PC-3 (cell line): ENCODE measurements around the gene LBX2.

ENCODE experiments used
- EZH2 ChIP-seq: fragments of 300-600 bp; sonication (generic); IDR thresholded peaks from one replicate; pipeline ENCODE4 v1.6.1; 2017; ENCODE audit warnings: antibody characterized with exemption, mild to moderate bottlenecking, low read length; ENCODE audit not compliant: unreplicated experiment
- EZH2phosphoT487 ChIP-seq: fragments of 300-600 bp; sonication (generic); IDR thresholded peaks from 2 replicates; pipeline ENCODE4 v1.6.1; 2018; ENCODE audit warnings: mild to moderate bottlenecking, antibody characterized with exemption, low read length, borderline replicate concordance
- TF ChIP-seq, protein P1 (sequence below): fragments of 300-600 bp; sonication (generic); conservative IDR thresholded peaks from 2 replicates; pipeline ENCODE4 v1.5.1; 2017; ENCODE audit warnings: antibody characterized with exemption, low read depth, mild to moderate bottlenecking, low read length

DNA sequence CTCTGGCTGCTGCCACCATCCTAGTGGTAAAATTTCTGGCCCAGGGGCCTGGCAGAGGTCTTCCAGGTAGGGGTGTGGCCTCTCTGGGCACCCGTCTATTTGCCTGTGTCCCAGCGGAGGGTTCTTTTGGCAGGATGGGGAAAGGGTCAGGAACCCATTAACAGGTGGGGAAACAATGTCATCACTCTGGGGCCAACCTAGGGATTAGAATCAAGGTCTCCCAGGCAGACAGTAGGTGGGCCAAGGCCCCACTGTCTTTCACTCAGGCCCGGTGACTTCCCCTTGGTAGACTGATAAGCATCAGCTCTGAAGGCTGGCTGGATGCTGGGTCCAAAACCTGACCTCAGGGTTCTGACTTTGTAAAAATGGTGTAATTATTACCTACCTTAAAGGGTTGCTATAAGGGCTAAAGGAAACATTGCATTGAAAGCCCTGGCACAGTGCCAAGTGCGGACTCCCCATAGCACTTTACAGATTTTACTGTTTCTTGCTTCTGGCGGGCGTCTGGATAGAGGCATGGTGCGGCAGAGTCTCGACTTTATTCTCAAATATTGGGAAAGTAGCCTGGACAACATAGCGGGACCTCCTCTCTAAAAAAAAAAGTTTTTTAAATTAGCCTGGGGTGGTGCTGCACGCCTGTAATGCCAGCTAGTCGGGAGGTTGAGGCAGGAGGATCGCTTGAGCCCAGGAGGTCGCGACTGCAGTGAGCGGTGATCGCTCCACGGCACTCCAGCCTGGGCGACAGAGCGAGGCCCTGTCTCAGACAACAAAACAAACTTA, 2.2 kb downstream of the LBX2 start:
- TF ChIP-seq, protein P1, sequence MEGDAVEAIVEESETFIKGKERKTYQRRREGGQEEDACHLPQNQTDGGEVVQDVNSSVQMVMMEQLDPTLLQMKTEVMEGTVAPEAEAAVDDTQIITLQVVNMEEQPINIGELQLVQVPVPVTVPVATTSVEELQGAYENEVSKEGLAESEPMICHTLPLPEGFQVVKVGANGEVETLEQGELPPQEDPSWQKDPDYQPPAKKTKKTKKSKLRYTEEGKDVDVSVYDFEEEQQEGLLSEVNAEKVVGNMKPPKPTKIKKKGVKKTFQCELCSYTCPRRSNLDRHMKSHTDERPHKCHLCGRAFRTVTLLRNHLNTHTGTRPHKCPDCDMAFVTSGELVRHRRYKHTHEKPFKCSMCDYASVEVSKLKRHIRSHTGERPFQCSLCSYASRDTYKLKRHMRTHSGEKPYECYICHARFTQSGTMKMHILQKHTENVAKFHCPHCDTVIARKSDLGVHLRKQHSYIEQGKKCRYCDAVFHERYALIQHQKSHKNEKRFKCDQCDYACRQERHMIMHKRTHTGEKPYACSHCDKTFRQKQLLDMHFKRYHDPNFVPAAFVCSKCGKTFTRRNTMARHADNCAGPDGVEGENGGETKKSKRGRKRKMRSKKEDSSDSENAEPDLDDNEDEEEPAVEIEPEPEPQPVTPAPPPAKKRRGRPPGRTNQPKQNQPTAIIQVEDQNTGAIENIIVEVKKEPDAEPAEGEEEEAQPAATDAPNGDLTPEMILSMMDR, result no peak
- no peak for TF ChIP-seq EZH2phosphoT487
- no peak for TF ChIP-seq EZH2
